Measurements from ENCODE around the gene PDE7B. TPM values are rescaled to one million over a fixed set of nuclear protein-coding genes. Genes with fewer than 3 reads are reported as not detected.

PDE7B gene
- total and polyA plus RNA-seq, 2 of the 13 experiments (the other 11 are each of a cell fraction or from before 2014, with no cell fraction given) = not detected

DNA sequence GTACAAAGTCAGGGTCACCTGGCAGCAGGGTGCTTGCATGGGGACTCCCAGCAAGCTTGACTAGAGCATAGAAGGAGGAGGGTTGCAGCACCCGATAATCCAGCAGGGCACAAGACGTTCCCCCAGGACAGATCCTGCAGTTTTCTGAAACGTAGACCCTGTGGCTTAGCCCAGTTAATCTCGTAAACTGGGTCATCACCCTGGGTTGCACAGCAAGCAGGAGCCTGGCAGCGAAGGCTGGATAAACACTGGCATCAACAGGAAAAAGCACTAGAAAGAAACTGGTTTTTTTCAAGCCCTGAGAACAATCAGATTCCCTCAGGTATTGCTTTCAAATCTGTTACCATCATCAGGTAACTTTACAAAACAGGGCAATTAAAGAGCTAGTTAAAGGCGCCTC, 92.6 kb downstream of the PDE7B start:
- POLR2A ChIA-PET = no interaction called here
- 0% methylated on average over 6 of the region's 6 CpGs for WGBS (ENCODE audit: low lambda C conversion rate)
- in situ Hi-C loops (cut with HindIII; ENCODE audit: extremely low pct_ligation_motif_present, low pct_unique_long_range_greater_than_20kb) (no loop called here), intact Hi-C loops (cut with micrococcal nuclease; ENCODE audit: unreplicated experiment) (no loop called here)
- Histone ChIP-seq H2AFZ (ENCODE audit: low read length) (no peak overlapping the region), H3K9ac (ENCODE audit: insufficient read depth, low read depth, low read length) (no peak overlapping the region), H3K27me3 (ENCODE audit: control insufficient read depth in 1 of 2, insufficient read depth in 2 of 2, low read length in 2 of 2) (no peaks in the 10 kb centered on the region), H3K36me3 (replicated peaks in 1 of 2; ENCODE audit: control insufficient read depth in 1 of 2, insufficient read depth in 2 of 2, low read length in 2 of 2) (no peaks in the 10 kb centered on the region), H3K4me2 (ENCODE audit: low read depth, low read length) (no peak overlapping the region), H3K79me2 (ENCODE audit: insufficient read depth, low read length) (no peaks in the 10 kb centered on the region), H3K4me1 (ENCODE audit: insufficient read depth, low read length) (no peaks in the 10 kb centered on the region), H4K20me1 (ENCODE audit: insufficient read depth, low read length) (no peaks in the 10 kb centered on the region), H3K9me3 (ENCODE audit: low read length) (no peaks in the 10 kb centered on the region), H3K27ac (ENCODE audit: extremely low read length, insufficient read depth, low read length) (no peak overlapping the region), H3K4me3 (replicated peaks in 1 of 3; ENCODE audit: insufficient read depth in 1 of 3, low read depth in 2 of 3, low read length in 3 of 3) (no peak overlapping the region)
- ATAC-seq (no peak), FAIRE-seq (no peak), DNase-seq (ENCODE audit: low spot score) (no peak)
- CTCF ChIA-PET (ENCODE audit: low intra/inter-chr PET ratio, low total read pairs) = no interaction called here
- TF ChIP-seq ARNT (IDR thresholded peaks at IDR 0.05) = no peak
- TF ChIP-seq ZNF160 (CRISPR knock-in tag; IDR thresholded peaks at IDR 0.05) = no peak
- no peak for TF ChIP-seq JARID2 (CRISPR knock-in tag; IDR thresholded peaks at IDR 0.05; ENCODE audit: insufficient replicate concordance)
- no peak for TF ChIP-seq SP4 (CRISPR knock-in tag; IDR thresholded peaks at IDR 0.05)
- TF ChIP-seq, protein P1, sequence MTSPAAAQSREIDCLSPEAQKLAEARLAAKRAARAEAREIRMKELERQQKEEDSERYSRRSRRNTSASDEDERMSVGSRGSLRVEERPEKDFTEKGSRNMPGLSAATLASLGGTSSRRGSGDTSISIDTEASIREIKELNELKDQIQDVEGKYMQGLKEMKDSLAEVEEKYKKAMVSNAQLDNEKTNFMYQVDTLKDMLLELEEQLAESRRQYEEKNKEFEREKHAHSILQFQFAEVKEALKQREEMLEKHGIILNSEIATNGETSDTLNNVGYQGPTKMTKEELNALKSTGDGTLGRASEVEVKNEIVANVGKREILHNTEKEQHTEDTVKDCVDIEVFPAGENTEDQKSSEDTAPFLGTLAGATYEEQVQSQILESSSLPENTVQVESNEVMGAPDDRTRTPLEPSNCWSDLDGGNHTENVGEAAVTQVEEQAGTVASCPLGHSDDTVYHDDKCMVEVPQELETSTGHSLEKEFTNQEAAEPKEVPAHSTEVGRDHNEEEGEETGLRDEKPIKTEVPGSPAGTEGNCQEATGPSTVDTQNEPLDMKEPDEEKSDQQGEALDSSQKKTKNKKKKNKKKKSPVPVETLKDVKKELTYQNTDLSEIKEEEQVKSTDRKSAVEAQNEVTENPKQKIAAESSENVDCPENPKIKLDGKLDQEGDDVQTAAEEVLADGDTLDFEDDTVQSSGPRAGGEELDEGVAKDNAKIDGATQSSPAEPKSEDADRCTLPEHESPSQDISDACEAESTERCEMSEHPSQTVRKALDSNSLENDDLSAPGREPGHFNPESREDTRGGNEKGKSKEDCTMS (CRISPR knock-in tag; conservative IDR thresholded peaks at IDR 0.05) = no peak
- TF ChIP-seq ZNF577 (CRISPR knock-in tag; IDR thresholded peaks at IDR 0.05; ENCODE audit: borderline replicate concordance, low read depth) = no peak
- no peak for TF ChIP-seq ZNF772 (CRISPR knock-in tag; IDR thresholded peaks at IDR 0.05)
- TF ChIP-seq GFI1 (CRISPR knock-in tag; IDR thresholded peaks at IDR 0.05; ENCODE audit: borderline replicate concordance) = no peak
- no peak for TF ChIP-seq KDM5A (IDR thresholded peaks at IDR 0.05; ENCODE audit: borderline replicate concordance, low read length)
- no peak for TF ChIP-seq ZNF549 (CRISPR knock-in tag; IDR thresholded peaks at IDR 0.05)
- TF ChIP-seq RXRA (CRISPR knock-in tag; IDR thresholded peaks at IDR 0.05) = no peak
- no TSS peak for BruUV-seq (replicated peaks)
